ENCODE data around the gene TBC1D7.

Gene TBC1D7

GRCh38 chr6:13272131-13273046, 55.9 kb downstream of the TBC1D7 start:
- no peak for DNase-seq (ENCODE audit: low read depth in 2 of 2)

GRCh38 chr6:13268913-13269518, 59.3 kb downstream of the TBC1D7 start:
- no peak for DNase-seq (ENCODE audit: low read depth in 2 of 2)

GRCh38 chr6:13267142-13267651, 61.1 kb downstream of the TBC1D7 start:
- DNase-seq (ENCODE audit: low read depth in 2 of 2) = no peak

GRCh38 chr6:13263669-13264068, 64.7 kb downstream of the TBC1D7 start:
- no peak for DNase-seq (ENCODE audit: low read depth in 2 of 2)

- DNase-seq (ENCODE audit: low read depth in 2 of 2) = no peak
These were observed 65.8 kb downstream of the TBC1D7 start for GRCh38 chr6:13262302-13263230.

- DNase-seq (ENCODE audit: low read depth in 2 of 2) = no peak
These were observed 66.8 kb downstream of the TBC1D7 start for GRCh38 chr6:13261464-13261994.

- DNase-seq (ENCODE audit: low read depth in 2 of 2) = no peak
These were observed 67.5 kb downstream of the TBC1D7 start for GRCh38 chr6:13260831-13261230.

- DNase-seq (ENCODE audit: low read depth in 2 of 2) = no peak
These were observed 68.2 kb downstream of the TBC1D7 start for GRCh38 chr6:13260101-13260598.

GRCh38 chr6:13259393-13259792, 68.9 kb downstream of the TBC1D7 start:
- no peak for DNase-seq (ENCODE audit: low read depth in 2 of 2)

- no peak for DNase-seq (ENCODE audit: low read depth in 2 of 2)
These were observed 71.9 kb downstream of the TBC1D7 start for GRCh38 chr6:13256266-13257001.
